Kasumi-1 (cell line): ENCODE data around the gene MPZL2.
A peak's percentile ranks its signal among the peaks of the same experiment; 100 is the strongest.

Experiments
- DNase-seq, 2 experiments: peaks; one replicate each; lab custom pipeline; 2025; lab: John Stamatoyannopoulos, UW

The MPZL2 gene

GRCh38 chr11:118243161-118243560 lies 20.9 kb downstream of the MPZL2 start:
- no peak for DNase-seq

- no peak for DNase-seq
These were observed 22.4 kb downstream of the MPZL2 start for GRCh38 chr11:118241764-118242098.

- DNase-seq: peak; percentile 71 to 73
These were observed 22.9 kb downstream of the MPZL2 start for GRCh38 chr11:118240999-118241763.

- DNase-seq: no peak
These were observed 24.4 kb downstream of the MPZL2 start for GRCh38 chr11:118239509-118240205.

- DNase-seq: peak in 1 of 2 experiments; percentile 5
These were observed 25.2 kb downstream of the MPZL2 start for GRCh38 chr11:118238929-118239328.

- DNase-seq: no peak
These were observed 25.7 kb downstream of the MPZL2 start for GRCh38 chr11:118238421-118238820.

- DNase-seq: no peak
These were observed 27.9 kb downstream of the MPZL2 start for GRCh38 chr11:118236170-118236569.

GRCh38 chr11:118234833-118235232 lies 29.3 kb downstream of the MPZL2 start:
- no peak for DNase-seq

GRCh38 chr11:118233850-118234249 lies 30.2 kb downstream of the MPZL2 start:
- no peak for DNase-seq

GRCh38 chr11:118233377-118233776 lies 30.7 kb downstream of the MPZL2 start:
- DNase-seq: no peak

- DNase-seq: no peak
These were observed 31.4 kb downstream of the MPZL2 start for GRCh38 chr11:118232659-118233058.

GRCh38 chr11:118231461-118231860 lies 32.6 kb downstream of the MPZL2 start:
- no peak for DNase-seq

GRCh38 chr11:118230088-118230487 lies 34.0 kb downstream of the MPZL2 start:
- no peak for DNase-seq

- peak; percentile 21 to 30 for DNase-seq
These were observed 34.7 kb downstream of the MPZL2 start for GRCh38 chr11:118229274-118229847.

GRCh38 chr11:118227865-118228785 lies 36.0 kb downstream of the MPZL2 start:
- peak; percentile 63 to 65 for DNase-seq

- DNase-seq: no peak
These were observed 37.3 kb downstream of the MPZL2 start for GRCh38 chr11:118226781-118227180.

- DNase-seq: no peak
These were observed 37.8 kb downstream of the MPZL2 start for GRCh38 chr11:118226296-118226695.

GRCh38 chr11:118224511-118225188 lies 39.4 kb downstream of the MPZL2 start, which contains the start of gene JAML:
TSS of gene JAML (minus strand) at chr11:118225011. CDS start at chr11:118214866, 10,145 bp downstream.
- no peak for DNase-seq

- DNase-seq: no peak
These were observed 40.1 kb downstream of the MPZL2 start for GRCh38 chr11:118223992-118224391.

- no peak for DNase-seq
These were observed 40.5 kb downstream of the MPZL2 start for GRCh38 chr11:118223570-118223969.

- DNase-seq: no peak
These were observed 41.7 kb downstream of the MPZL2 start for GRCh38 chr11:118222437-118222836.
